ENCODE results near the gene NALCN.

DNA sequence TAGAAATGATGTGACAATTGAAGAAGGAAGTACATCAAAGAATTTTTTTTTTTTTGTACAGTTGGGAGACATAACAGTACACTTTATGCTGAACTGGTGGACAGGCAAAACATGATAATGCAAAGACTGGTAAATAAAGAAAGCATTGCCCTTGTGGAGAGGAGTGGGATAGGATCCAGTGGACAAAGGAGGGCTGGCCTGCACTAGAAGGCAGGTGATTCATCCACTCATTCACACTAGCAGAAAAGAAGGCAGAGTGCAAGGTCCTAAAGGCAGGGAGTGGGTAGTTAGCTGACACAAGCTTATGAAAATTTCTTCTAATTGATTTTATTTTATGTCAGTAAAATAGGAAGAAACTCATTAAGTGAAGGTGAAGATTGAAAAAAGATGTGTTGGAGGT lies 17.6 kb upstream of the NALCN start:
- TF ChIP-seq, protein P1, sequence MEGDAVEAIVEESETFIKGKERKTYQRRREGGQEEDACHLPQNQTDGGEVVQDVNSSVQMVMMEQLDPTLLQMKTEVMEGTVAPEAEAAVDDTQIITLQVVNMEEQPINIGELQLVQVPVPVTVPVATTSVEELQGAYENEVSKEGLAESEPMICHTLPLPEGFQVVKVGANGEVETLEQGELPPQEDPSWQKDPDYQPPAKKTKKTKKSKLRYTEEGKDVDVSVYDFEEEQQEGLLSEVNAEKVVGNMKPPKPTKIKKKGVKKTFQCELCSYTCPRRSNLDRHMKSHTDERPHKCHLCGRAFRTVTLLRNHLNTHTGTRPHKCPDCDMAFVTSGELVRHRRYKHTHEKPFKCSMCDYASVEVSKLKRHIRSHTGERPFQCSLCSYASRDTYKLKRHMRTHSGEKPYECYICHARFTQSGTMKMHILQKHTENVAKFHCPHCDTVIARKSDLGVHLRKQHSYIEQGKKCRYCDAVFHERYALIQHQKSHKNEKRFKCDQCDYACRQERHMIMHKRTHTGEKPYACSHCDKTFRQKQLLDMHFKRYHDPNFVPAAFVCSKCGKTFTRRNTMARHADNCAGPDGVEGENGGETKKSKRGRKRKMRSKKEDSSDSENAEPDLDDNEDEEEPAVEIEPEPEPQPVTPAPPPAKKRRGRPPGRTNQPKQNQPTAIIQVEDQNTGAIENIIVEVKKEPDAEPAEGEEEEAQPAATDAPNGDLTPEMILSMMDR (IDR thresholded peaks at IDR 0.05), result no peak
- TF ChIP-seq POLR2A (IDR thresholded peaks at IDR 0.05), result no peak
- no peak for TF ChIP-seq POLR2AphosphoS5 (IDR thresholded peaks at IDR 0.05)
- no peak for TF ChIP-seq EP300 (IDR thresholded peaks at IDR 0.05)

Measured in suprapubic skin (tissue), 4 donors.